GM19025 (cell line): ENCODE data around the gene ADGRV1.
"Not testable (repeated sequence)": the region's sequence is repeated elsewhere in the genome, so short reads cannot be mapped to it uniquely, and the experiment has no call there.

Experiments used
- ATAC-seq: cut with Tn5 transposase; IDR thresholded peaks from one replicate; pipeline ENCODE4 v1.9.1; 2021; ENCODE audit warnings: mild to moderate bottlenecking, low read depth, moderate library complexity; ENCODE audit not compliant: unreplicated experiment

The ADGRV1 gene

GRCh38 chr5:90549223-90549622, 9.4 kb upstream of the ADGRV1 start:
- no peak for ATAC-seq

GRCh38 chr5:90549729-90550275, 8.8 kb upstream of the ADGRV1 start:
- no peak for ATAC-seq

- no peak for ATAC-seq
Measured at GRCh38 chr5:90550963-90551362, 7.6 kb upstream of the ADGRV1 start.

GRCh38 chr5:90551376-90551775, 7.2 kb upstream of the ADGRV1 start:
- ATAC-seq: no peak

- ATAC-seq: no peak
Measured at GRCh38 chr5:90553711-90554110, 4.9 kb upstream of the ADGRV1 start.

- ATAC-seq: no peak
Measured at GRCh38 chr5:90554358-90555006, 4.1 kb upstream of the ADGRV1 start.

GRCh38 chr5:90555666-90556065, 2.9 kb upstream of the ADGRV1 start:
- no peak for ATAC-seq

- no peak for ATAC-seq
Measured at GRCh38 chr5:90557391-90557790, 1.2 kb upstream of the ADGRV1 start.

- no peak for ATAC-seq
Measured at GRCh38 chr5:90557871-90558270, 726 bp upstream of the ADGRV1 start.

GRCh38 chr5:90560771-90561170, 2.2 kb downstream of the ADGRV1 start:
- no peak for ATAC-seq

GRCh38 chr5:90561766-90562165, 3.2 kb downstream of the ADGRV1 start:
- ATAC-seq: no peak

- no peak for ATAC-seq
Measured at GRCh38 chr5:90562341-90562740, 3.7 kb downstream of the ADGRV1 start.

- no peak for ATAC-seq
Measured at GRCh38 chr5:90563108-90563507, 4.5 kb downstream of the ADGRV1 start.

GRCh38 chr5:90565491-90565890, 6.9 kb downstream of the ADGRV1 start:
- no peak for ATAC-seq

GRCh38 chr5:90569084-90569483, 10.5 kb downstream of the ADGRV1 start:
- ATAC-seq: no peak

GRCh38 chr5:90570034-90570433, 11.4 kb downstream of the ADGRV1 start:
- no peak for ATAC-seq

- no peak for ATAC-seq
Measured at GRCh38 chr5:90571147-90571773, 12.7 kb downstream of the ADGRV1 start.

GRCh38 chr5:90575712-90576111, 17.1 kb downstream of the ADGRV1 start:
- no peak for ATAC-seq

GRCh38 chr5:90576566-90576965, 18.0 kb downstream of the ADGRV1 start:
- ATAC-seq: not testable (repeated sequence)

GRCh38 chr5:90579905-90580304, 21.3 kb downstream of the ADGRV1 start:
- ATAC-seq: not testable (repeated sequence)

- ATAC-seq: no peak
Measured at GRCh38 chr5:90581956-90582355, 23.4 kb downstream of the ADGRV1 start.

- ATAC-seq: no peak
Measured at GRCh38 chr5:90585337-90585986, 26.9 kb downstream of the ADGRV1 start.
